Ectodermal cell (in vitro differentiated cells): Measurements from ENCODE around the gene SLC16A11.

Experiments
- H3K27ac ChIP-seq: 2 replicates; pipeline ENCODE4 v1.7.0; 2013; ENCODE audit warnings: mild to moderate bottlenecking, low read depth, low read length; ENCODE audit not compliant: insufficient read depth, poor library complexity, severe bottlenecking
- H3K27me3 ChIP-seq: 2 replicates; pipeline ENCODE4 v1.7.0; 2013; ENCODE audit warnings: mild to moderate bottlenecking, low read length; ENCODE audit not compliant: insufficient read depth, control insufficient read depth, poor library complexity, severe bottlenecking
- H3K36me3 ChIP-seq: one replicate; pipeline ENCODE4 v1.7.0; 2013; ENCODE audit warnings: low read length; ENCODE audit not compliant: control insufficient read depth, insufficient read depth
- H3K4me1 ChIP-seq: one replicate; pipeline ENCODE4 v1.7.0; 2013; ENCODE audit warnings: low read length; ENCODE audit not compliant: control insufficient read depth, insufficient read depth
- H3K4me3 ChIP-seq: 2 replicates; pipeline ENCODE4 v1.7.0; 2013; ENCODE audit warnings: low read depth, low read length, control low read depth; ENCODE audit not compliant: insufficient read depth
- H3K9me3 ChIP-seq: 2 replicates; pipeline ENCODE4 v1.7.0; 2013; ENCODE audit warnings: mild to moderate bottlenecking, low read length, moderate library complexity; ENCODE audit not compliant: control insufficient read depth
- WGBS, 2 experiments: methylation state at CpG; one replicate each; pipeline ENCODE4 v1.1.7; 2013; ENCODE audit warnings: missing lambda C conversion rate in 2 of 2; 5-methylcytosine and 5-hydroxymethylcytosine counted together

Gene SLC16A11

DNA sequence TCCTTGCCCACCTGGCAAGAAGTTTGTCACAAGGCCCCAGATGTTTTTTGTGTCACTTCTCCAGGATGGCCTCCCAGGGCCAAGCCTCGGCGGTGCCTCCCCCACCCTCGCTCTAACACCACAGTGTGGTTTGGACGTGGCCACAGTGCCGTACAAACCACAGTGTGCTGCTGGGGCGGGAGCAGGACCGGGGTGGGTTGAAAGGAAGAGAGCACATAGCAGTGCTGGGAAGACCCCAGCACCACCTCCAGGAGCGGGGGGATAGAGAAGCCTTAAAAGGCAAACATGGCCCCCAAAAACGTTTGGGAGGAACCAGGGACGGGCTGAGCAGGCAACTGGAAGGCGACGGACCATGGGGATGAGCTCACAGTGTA lies 26.1 kb downstream of the SLC16A11 start:
- H3K27me3 ChIP-seq = peaks cover 27% of the 10 kb centered on the region
- no peak overlapping the region for H3K4me3 ChIP-seq
- no peaks in the 10 kb centered on the region for H3K36me3 ChIP-seq
- 93 to 95% methylated on average over 12 of the region's 12 CpGs for WGBS, 2 experiments
- no peak overlapping the region for H3K27ac ChIP-seq
- no peaks in the 10 kb centered on the region for H3K9me3 ChIP-seq
- H3K4me1 ChIP-seq = peaks cover 15% of the 10 kb centered on the region

DNA sequence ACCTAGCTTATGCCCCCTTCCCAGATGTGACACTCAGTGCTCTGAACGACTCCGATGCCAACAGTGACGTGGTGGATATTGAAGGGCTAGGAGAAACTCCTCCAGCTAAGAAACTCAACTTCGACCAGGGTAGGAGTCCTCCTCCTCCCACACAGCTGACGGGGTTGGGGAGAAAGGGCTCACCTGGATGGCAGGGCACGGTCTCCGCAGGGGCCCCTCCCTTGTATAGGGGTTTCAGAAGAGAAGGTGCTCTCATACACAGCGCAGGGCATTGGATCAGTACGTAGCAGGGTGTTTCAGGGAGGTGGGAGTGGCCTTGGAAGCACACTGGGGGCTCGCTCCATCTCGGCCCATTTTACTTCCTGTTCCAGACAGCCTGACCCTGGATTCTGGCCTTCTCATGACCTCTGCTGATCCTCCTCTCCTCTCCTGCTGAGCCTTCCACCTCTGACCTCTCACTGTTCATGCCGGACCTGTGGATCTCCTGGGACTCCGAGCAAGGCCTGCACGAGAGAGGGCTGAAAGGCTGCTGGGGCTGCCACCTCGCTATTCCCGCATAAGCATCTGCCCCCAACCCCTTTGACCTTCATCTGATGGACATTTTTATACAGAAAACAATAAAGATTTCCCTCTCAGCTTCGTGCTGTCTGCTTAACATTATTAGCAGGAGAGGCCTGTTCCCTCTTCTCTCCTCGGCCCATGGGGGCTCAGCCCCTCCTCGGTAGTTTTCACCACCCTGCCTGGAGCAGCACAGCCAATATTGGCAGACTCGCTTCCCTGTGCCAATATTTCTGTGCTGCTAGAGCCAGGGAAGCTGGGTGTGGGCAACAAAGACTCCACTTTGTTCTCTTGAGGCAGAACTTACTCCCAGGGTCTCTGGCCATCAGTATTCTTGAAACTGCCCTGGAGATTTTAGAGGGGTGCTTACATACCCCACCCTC lies 26.7 kb downstream of the SLC16A11 start:
- H3K4me3 ChIP-seq = no peak overlapping the region
- WGBS, 2 experiments = 92 to 93% methylated on average over 20 of the region's 20 CpGs
- no peak overlapping the region for H3K27ac ChIP-seq
- peaks cover 20% of the 10 kb centered on the region for H3K27me3 ChIP-seq
- no peaks in the 10 kb centered on the region for H3K9me3 ChIP-seq
- H3K4me1 ChIP-seq = peaks cover 15% of the 10 kb centered on the region
- no peaks in the 10 kb centered on the region for H3K36me3 ChIP-seq

DNA sequence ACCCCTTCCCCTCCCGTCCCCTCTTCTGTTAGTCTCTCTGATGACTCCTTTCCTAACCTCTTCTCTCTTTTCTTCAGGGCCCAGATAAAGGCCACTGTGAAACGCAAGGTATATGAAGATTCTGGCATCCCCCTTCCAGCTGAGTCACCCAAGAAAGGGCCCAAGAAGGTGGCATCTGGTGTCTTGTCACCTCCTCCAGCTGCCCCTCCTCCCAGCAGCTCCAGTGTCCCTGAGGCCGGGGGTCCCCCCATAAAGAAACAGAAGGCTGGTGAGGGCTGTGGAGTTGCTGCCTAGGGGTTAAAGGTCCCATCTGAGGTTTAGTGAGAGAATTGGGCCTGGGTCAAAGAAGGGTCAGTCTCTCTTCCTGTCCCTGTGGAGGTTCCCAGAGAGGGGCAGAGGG lies 27.5 kb downstream of the SLC16A11 start:
- Histone ChIP-seq H3K27me3 (peaks cover 13% of the 10 kb centered on the region), H3K9me3 (no peaks in the 10 kb centered on the region), H3K4me1 (peaks cover 15% of the 10 kb centered on the region), H3K27ac (no peak overlapping the region), H3K4me3 (no peak overlapping the region), H3K36me3 (no peaks in the 10 kb centered on the region)
- WGBS, 2 experiments = 90 to 94% methylated on average over 3 of the region's 3 CpGs

DNA sequence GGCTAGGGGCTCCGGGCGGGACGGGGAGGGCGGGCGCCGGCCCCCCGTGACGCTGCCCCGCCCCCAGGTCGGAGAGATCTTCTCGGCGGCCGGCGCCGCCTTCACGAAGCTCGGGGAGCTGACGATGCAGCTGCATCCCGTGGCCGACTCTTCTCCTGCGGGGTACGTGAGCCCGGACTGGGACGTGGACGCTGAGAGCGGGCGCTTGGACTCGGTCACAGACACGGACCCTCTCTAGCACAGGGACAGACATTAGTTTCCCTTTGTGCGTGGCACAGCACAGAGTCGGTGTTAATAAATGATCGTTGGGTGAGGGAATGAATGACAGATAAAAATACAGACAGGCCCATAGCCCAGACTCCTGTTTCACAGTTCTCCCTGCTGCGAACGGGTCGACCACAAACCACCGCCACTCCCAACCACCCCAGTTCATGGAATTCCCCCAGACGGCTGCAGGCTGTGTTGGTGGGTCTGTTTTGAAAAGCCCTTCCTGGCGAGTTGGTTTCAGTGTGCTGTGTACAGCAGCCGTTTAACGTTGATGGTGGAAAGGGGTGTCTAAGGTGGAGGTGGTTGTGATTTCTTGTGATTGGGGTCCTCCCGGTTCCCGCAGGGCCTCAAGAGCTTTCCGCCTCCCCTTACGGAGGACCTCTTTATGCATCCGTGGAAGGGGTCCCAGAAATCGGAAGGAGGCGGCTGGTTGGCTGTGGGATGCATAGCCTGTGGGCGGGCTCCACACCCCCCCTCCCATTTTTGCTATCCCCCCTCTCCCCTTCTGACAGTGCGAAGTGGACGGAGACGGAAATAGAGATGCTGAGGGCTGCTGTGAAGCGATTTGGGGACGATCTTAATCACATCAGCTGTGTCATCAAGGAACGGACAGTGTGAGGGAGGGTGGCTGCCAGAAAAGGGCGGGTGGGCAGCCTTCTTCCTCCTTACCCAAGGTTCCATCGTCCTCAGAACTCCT lies 28.6 kb downstream of the SLC16A11 start:
- Histone ChIP-seq H3K27me3 (peaks cover 1% of the 10 kb centered on the region), H3K4me1 (peaks cover 22% of the 10 kb centered on the region), H3K36me3 (no peaks in the 10 kb centered on the region), H3K4me3 (peak overlapping the region; percentile 77), H3K9me3 (no peaks in the 10 kb centered on the region), H3K27ac (peak overlapping the region; percentile 66)
- 30 to 31% methylated on average over 55 to 56 of the region's 56 CpGs for WGBS, 2 experiments

DNA sequence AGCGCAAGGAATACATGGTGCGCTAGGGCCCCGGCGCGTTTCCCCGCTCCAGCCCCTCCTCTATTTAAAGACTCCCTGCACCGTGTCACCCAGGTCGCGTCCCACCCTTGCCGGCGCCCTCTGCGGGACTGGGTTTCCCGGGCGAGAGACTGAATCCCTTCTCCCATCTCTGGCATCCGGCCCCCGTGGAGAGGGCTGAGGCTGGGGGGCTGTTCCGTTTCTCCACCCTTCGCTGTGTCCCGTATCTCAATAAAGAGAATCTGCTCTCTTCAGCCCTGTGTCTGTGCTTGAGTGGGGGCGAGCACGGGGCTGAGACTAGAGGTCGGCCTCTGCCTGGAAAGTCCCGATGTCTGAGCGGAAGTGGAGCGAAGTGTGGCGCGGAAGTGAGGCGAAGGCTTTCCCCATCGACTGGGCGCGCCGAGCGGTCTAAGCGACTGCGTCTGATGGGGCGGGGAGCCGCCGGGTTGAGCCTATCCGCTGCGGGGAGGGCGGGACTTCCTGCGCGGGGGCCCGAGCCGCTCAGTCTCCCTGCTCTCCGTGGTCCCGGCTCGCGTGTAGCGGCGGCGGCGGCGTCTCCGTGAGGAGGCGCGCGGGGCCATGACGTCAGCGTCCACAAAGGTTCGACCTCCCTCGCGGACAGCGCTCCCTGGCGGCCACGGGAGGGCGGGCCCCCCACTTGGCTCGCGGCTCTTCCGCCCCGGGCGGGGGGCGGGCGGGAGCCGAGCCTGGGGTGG lies 29.5 kb downstream of the SLC16A11 start:
- Histone ChIP-seq H3K36me3 (no peaks in the 10 kb centered on the region), H3K4me1 (peaks cover 22% of the 10 kb centered on the region), H3K4me3 (peak overlapping the region; percentile 77), H3K27me3 (no peaks in the 10 kb centered on the region), H3K9me3 (no peaks in the 10 kb centered on the region), H3K27ac (peak overlapping the region; percentile 66)
- 2% methylated on average over 75 of the region's 75 CpGs for WGBS, 2 experiments

DNA sequence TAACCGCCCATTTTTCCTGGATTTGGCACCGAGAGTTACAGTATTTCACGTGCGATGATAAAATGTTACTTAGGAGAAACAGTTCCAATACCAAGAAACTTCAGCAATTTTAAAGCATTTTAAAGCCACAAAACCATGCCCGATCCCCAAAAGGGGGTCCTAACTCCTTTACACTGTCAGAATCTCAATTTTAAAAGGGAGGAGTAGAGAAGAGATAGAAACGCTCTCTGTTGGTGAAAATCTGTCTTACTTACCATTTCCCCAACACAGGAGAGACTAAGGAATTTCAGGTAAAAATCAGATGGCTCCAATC lies 32.0 kb downstream of the SLC16A11 start:
- H3K9me3 ChIP-seq = no peaks in the 10 kb centered on the region
- no peaks in the 10 kb centered on the region for H3K36me3 ChIP-seq
- no peaks in the 10 kb centered on the region for H3K27me3 ChIP-seq
- H3K4me1 ChIP-seq = peaks cover 22% of the 10 kb centered on the region
- WGBS, 2 experiments = 5 to 6% methylated on average over 5 to 6 of the region's 6 CpGs
- peak overlapping the region; percentile 98 for H3K27ac ChIP-seq
- peak overlapping the region; percentile 77 for H3K4me3 ChIP-seq

DNA sequence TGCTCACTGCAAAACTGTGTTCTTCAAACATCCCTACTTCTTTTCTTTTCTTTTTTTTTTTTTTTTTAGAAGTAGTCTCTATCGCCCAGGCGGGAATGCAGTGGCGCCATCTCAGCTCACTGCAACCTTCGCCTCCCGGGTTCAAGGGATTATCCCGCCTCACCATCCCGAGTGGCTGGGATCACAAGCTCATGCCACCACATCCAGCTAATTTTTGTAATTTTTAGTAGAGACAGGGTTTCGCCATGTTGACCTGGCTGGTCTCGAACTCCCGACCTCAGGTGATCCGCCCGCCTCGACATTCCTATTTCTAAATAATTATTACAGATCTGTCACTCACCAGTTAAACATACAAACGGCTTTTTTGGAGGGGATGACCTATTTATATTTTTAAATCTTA lies 32.5 kb downstream of the SLC16A11 start:
- Histone ChIP-seq H3K36me3 (no peaks in the 10 kb centered on the region), H3K9me3 (no peaks in the 10 kb centered on the region), H3K27ac (no peak overlapping the region), H3K27me3 (no peaks in the 10 kb centered on the region), H3K4me3 (peak overlapping the region; percentile 77), H3K4me1 (peaks cover 22% of the 10 kb centered on the region)
- 82 to 85% methylated on average over 14 of the region's 14 CpGs for WGBS, 2 experiments

DNA sequence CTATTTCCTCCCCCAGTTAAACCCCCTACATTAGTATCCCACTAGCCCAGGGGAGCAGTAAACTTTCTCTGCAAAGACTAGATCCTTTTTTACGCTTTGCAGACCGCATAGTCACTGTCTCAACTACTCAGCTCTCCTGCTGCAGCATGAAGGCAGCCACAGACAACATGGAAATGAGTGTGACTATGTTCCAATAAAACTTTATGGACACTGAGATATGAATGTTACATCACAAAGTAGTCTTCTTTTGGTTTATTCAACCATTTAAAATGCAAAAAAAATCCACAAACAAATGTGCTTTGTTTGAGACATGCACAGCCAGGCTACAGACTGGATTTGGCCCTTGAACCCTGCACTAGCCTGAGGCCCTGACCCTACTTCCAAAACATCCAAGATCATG lies 33.4 kb downstream of the SLC16A11 start:
- WGBS, 2 experiments = 97% methylated on average over 2 of the region's 2 CpGs
- no peaks in the 10 kb centered on the region for H3K9me3 ChIP-seq
- H3K4me1 ChIP-seq = peaks cover 21% of the 10 kb centered on the region

DNA sequence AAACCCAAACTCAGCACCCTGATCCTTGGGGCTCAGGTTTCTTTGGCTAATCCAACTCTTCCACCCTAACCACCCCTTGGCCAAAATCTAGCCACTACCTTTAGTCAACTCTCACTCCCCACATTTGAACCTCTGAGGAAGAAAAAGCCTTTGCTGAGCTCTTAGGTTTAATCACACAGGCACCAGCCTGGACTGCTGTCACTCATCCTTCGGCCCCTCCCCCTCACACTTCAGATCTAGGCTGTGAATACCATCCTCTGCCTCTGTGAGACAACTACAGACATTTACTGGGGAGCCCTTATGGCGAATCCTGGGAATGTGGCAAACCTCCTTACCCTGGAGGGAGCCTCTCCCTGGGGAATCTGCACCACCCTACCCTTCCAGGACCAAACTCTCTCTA lies 36.7 kb downstream of the SLC16A11 start:
- 84 to 95% methylated on average over 2 of the region's 2 CpGs for WGBS, 2 experiments
- Histone ChIP-seq H3K4me1 (peaks cover 8% of the 10 kb centered on the region), H3K27me3 (no peaks in the 10 kb centered on the region), H3K4me3 (no peak overlapping the region), H3K27ac (no peak overlapping the region), H3K36me3 (no peaks in the 10 kb centered on the region), H3K9me3 (no peaks in the 10 kb centered on the region)

More for the DNA sequence above, 33.4 kb downstream of the SLC16A11 start:
- Histone ChIP-seq H3K27me3 (no peaks in the 10 kb centered on the region), H3K36me3 (no peaks in the 10 kb centered on the region), H3K4me3 (no peak overlapping the region), H3K27ac (no peak overlapping the region)
